Neural cell (in vitro differentiated cells): ENCODE results near the gene ARFGEF3. TPM values are rescaled to one million over a fixed set of nuclear protein-coding genes. Genes with fewer than 3 reads are reported as not detected.

Source experiments
- H2AFZ ChIP-seq: fragments of 200-600, 300-800 bp; sonication (generic), shearing (Covaris generic); 2 replicates; pipeline ENCODE4 v1.6.0; 2014; ENCODE audit warnings: low read depth, mild to moderate bottlenecking, antibody characterized with exemption, low read length, moderate library complexity
- H3F3A ChIP-seq: fragments of 200-600 bp; shearing (Covaris generic); 2 replicates; pipeline ENCODE4 v1.6.1; 2016; ENCODE audit warnings: mild to moderate bottlenecking, moderate library complexity, mixed read lengths, antibody characterized with exemption, low read length; ENCODE audit not compliant: insufficient read depth, poor library complexity, severe bottlenecking
- H3K27ac ChIP-seq: fragments of 200-600, 300-800 bp; sonication (generic), shearing (Covaris generic); 2 replicates; pipeline ENCODE4 v1.5.1; 2014; ENCODE audit warnings: mild to moderate bottlenecking, low read length, moderate library complexity
- H3K27me3 ChIP-seq: fragments of 300-800, 200-600 bp; sonication (generic), shearing (Covaris generic); 2 replicates; pipeline ENCODE4 v1.6.0; 2014; ENCODE audit warnings: mild to moderate bottlenecking, low read depth, low read length, moderate library complexity; ENCODE audit not compliant: insufficient read depth
- H3K36me3 ChIP-seq: fragments of 300-800, 200-600 bp; sonication (generic), shearing (Covaris generic); 2 replicates; pipeline ENCODE4 v1.5.1; 2014; ENCODE audit warnings: mild to moderate bottlenecking, antibody characterized with exemption, low read length, moderate library complexity; ENCODE audit not compliant: insufficient read depth
- H3K4me2 ChIP-seq: fragments of 300-800, 200-600 bp; sonication (generic), shearing (Covaris generic); 2 replicates; pipeline ENCODE4 v1.6.0; 2014; ENCODE audit warnings: mild to moderate bottlenecking, low read length
- H3K4me3 ChIP-seq: fragments of 300-800, 200-600 bp; sonication (generic), shearing (Covaris generic); 2 replicates; pipeline ENCODE4 v1.5.1; 2014; ENCODE audit warnings: mild to moderate bottlenecking, low read length, moderate library complexity
- H3K79me2 ChIP-seq: fragments of 200-600 bp; shearing (Covaris generic); replicated peaks from 2 replicates; pipeline ENCODE4 v1.6.0; 2014; ENCODE audit warnings: mild to moderate bottlenecking, low read length, moderate library complexity; ENCODE audit not compliant: insufficient read depth
- H3K9ac ChIP-seq: fragments of 300-800, 200-600 bp; sonication (generic), shearing (Covaris generic); 2 replicates; pipeline ENCODE4 v1.6.1; 2016; ENCODE audit warnings: mild to moderate bottlenecking, low read length, mixed read lengths
- H3K9me2 ChIP-seq: fragments of 200-600 bp; shearing (Covaris generic); 2 replicates; pipeline ENCODE4 v1.6.1; 2016; ENCODE audit warnings: mild to moderate bottlenecking, low read length, mixed read lengths; ENCODE audit not compliant: insufficient read depth
- H3K9me3 ChIP-seq: fragments of 200-600, 300-800 bp; sonication (generic), shearing (Covaris generic); 2 replicates; pipeline ENCODE4 v1.6.1; 2016; ENCODE audit warnings: mild to moderate bottlenecking, mixed run types, low read length, moderate library complexity, mixed read lengths
- H4K20me1 ChIP-seq: fragments of 200-600 bp; shearing (Covaris generic); 2 replicates; pipeline ENCODE4 v1.6.1; 2016; ENCODE audit warnings: mild to moderate bottlenecking, mixed run types; ENCODE audit not compliant: insufficient read depth
- EP300 ChIP-seq: fragments of 450-650 bp; conservative IDR thresholded peaks from 2 replicates; pipeline ENCODE4 v1.6.1; 2014; ENCODE audit warnings: antibody characterized with exemption, mild to moderate bottlenecking, moderate library complexity; ENCODE audit not compliant: poor library complexity, severe bottlenecking
- EZH2 ChIP-seq: fragments of 200-600, 300-800 bp; shearing (Covaris generic), sonication (generic); IDR thresholded peaks from 2 replicates; pipeline ENCODE4 v1.6.1; 2014; ENCODE audit warnings: antibody characterized with exemption, low read length, borderline replicate concordance, mild to moderate bottlenecking; ENCODE audit not compliant: insufficient read depth, poor library complexity, severe bottlenecking
- MXI1 ChIP-seq: fragments of 450-650 bp; conservative IDR thresholded peaks from 2 replicates; pipeline ENCODE4 v1.6.1; 2014; ENCODE audit warnings: antibody characterized with exemption, mild to moderate bottlenecking; ENCODE audit not compliant: poor library complexity, severe bottlenecking
- POLR2AphosphoS5 ChIP-seq: IDR thresholded peaks from 2 replicates; pipeline ENCODE4 v1.6.1; 2012
- RAD21 ChIP-seq: fragments of 450-650 bp; conservative IDR thresholded peaks from 2 replicates; pipeline ENCODE4 v1.6.1; 2014; ENCODE audit warnings: antibody characterized with exemption, mild to moderate bottlenecking, moderate library complexity
- SMC3 ChIP-seq: fragments of 450-650 bp; conservative IDR thresholded peaks from 2 replicates; pipeline ENCODE4 v1.6.1; 2014; ENCODE audit warnings: antibody characterized with exemption, mild to moderate bottlenecking, moderate library complexity; ENCODE audit not compliant: poor library complexity
- TAF1 ChIP-seq: IDR thresholded peaks from 2 replicates; pipeline ENCODE4 v1.6.1; 2012; ENCODE audit warnings: low read depth
- polyA plus RNA-seq: library from polyadenylated mRNA; depleted of rRNA; stranded (reverse); fragments of >200 nt; gene quantifications from 2 replicates; pipeline ENCODE4 v1.2.3, GENCODE V29; 2014
- TF ChIP-seq, protein P1 (sequence below): fragments of 450-650 bp; IDR thresholded peaks from 2 replicates; pipeline ENCODE4 v1.5.1; 2014; ENCODE audit warnings: antibody characterized with exemption, mild to moderate bottlenecking, moderate library complexity; ENCODE audit not compliant: poor library complexity, severe bottlenecking
- TF ChIP-seq, protein P2 (sequence below): IDR thresholded peaks from 2 replicates; pipeline ENCODE4 v1.6.1; 2012; ENCODE audit warnings: borderline replicate concordance

Gene ARFGEF3
- polyA plus RNA-seq, 1 donor from 2014 or later = 4.6 TPM

GRCh38 chr6:138307816-138308730 lies 146.3 kb downstream of the ARFGEF3 start:
- Histone ChIP-seq H2AFZ (no peak overlapping the region), H3K27ac (no peak overlapping the region)

GRCh38 chr6:138308731-138309110 lies 147.0 kb downstream of the ARFGEF3 start:
- Histone ChIP-seq H3F3A (no peaks in the 10 kb centered on the region), H3K79me2 (no peaks in the 10 kb centered on the region), H2AFZ (no peak overlapping the region), H3K9me3 (no peaks in the 10 kb centered on the region), H3K4me3 (no peak overlapping the region), H3K9ac (no peak overlapping the region), H3K27ac (no peak overlapping the region), H3K4me2 (no peak overlapping the region), H4K20me1 (no peaks in the 10 kb centered on the region), H3K36me3 (no peaks in the 10 kb centered on the region), H3K9me2 (no peaks in the 10 kb centered on the region), H3K27me3 (no peaks in the 10 kb centered on the region)
- TF ChIP-seq EZH2 (no peak), SMC3 (no peak), RAD21 (no peak), MXI1 (no peak), EP300 (no peak), POLR2AphosphoS5 (no peak), TAF1 (no peak)
- TF ChIP-seq, protein P1, sequence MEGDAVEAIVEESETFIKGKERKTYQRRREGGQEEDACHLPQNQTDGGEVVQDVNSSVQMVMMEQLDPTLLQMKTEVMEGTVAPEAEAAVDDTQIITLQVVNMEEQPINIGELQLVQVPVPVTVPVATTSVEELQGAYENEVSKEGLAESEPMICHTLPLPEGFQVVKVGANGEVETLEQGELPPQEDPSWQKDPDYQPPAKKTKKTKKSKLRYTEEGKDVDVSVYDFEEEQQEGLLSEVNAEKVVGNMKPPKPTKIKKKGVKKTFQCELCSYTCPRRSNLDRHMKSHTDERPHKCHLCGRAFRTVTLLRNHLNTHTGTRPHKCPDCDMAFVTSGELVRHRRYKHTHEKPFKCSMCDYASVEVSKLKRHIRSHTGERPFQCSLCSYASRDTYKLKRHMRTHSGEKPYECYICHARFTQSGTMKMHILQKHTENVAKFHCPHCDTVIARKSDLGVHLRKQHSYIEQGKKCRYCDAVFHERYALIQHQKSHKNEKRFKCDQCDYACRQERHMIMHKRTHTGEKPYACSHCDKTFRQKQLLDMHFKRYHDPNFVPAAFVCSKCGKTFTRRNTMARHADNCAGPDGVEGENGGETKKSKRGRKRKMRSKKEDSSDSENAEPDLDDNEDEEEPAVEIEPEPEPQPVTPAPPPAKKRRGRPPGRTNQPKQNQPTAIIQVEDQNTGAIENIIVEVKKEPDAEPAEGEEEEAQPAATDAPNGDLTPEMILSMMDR = no peak
- TF ChIP-seq, protein P2, sequence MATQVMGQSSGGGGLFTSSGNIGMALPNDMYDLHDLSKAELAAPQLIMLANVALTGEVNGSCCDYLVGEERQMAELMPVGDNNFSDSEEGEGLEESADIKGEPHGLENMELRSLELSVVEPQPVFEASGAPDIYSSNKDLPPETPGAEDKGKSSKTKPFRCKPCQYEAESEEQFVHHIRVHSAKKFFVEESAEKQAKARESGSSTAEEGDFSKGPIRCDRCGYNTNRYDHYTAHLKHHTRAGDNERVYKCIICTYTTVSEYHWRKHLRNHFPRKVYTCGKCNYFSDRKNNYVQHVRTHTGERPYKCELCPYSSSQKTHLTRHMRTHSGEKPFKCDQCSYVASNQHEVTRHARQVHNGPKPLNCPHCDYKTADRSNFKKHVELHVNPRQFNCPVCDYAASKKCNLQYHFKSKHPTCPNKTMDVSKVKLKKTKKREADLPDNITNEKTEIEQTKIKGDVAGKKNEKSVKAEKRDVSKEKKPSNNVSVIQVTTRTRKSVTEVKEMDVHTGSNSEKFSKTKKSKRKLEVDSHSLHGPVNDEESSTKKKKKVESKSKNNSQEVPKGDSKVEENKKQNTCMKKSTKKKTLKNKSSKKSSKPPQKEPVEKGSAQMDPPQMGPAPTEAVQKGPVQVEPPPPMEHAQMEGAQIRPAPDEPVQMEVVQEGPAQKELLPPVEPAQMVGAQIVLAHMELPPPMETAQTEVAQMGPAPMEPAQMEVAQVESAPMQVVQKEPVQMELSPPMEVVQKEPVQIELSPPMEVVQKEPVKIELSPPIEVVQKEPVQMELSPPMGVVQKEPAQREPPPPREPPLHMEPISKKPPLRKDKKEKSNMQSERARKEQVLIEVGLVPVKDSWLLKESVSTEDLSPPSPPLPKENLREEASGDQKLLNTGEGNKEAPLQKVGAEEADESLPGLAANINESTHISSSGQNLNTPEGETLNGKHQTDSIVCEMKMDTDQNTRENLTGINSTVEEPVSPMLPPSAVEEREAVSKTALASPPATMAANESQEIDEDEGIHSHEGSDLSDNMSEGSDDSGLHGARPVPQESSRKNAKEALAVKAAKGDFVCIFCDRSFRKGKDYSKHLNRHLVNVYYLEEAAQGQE = no peak

More at GRCh38 chr6:138307816-138308730, 146.3 kb downstream of the ARFGEF3 start:
- Histone ChIP-seq H3K9me3 (no peaks in the 10 kb centered on the region), H3K36me3 (no peaks in the 10 kb centered on the region), H3K9me2 (no peaks in the 10 kb centered on the region), H3K4me2 (no peak overlapping the region), H3K4me3 (no peak overlapping the region), H4K20me1 (no peaks in the 10 kb centered on the region), H3F3A (no peaks in the 10 kb centered on the region), H3K27me3 (no peaks in the 10 kb centered on the region), H3K9ac (no peak overlapping the region), H3K79me2 (no peaks in the 10 kb centered on the region)
- TF ChIP-seq TAF1 (no peak), SMC3 (no peak), POLR2AphosphoS5 (no peak), RAD21 (no peak), EP300 (no peak), MXI1 (no peak), EZH2 (no peak)
- TF ChIP-seq, protein P1 = no peak
- TF ChIP-seq, protein P2 = no peak
